Panc1 (cell line): ENCODE measurements around the gene SLC39A10. TPM values are rescaled to one million over a fixed set of nuclear protein-coding genes. Genes with fewer than 3 reads are reported as not detected.

Experiments used
- ATAC-seq: fragments of 200-7000 bp; cut with Tn5 transposase; 2 replicates; pipeline ENCODE4 v1.9.1; 2020; ENCODE audit warnings: mild to moderate bottlenecking, moderate library complexity
- BruUV-seq: library from RNA; stranded (reverse); fragments of 400-500 nt; replicated peaks from 2 replicates; lab custom pipeline; 2021; lab: Mats Ljungman, UMichigan
- CTCF ChIA-PET: fragments of 300-600 bp; sonication (Branson Sonifier 250); formaldehyde crosslinking; loops from one replicate; lab custom pipeline; 2022; ENCODE audit warnings: antibody characterized with exemption; lab: Charles Lee
- POLR2A ChIA-PET: fragments of 300-600 bp; sonication (Branson Sonifier 250); formaldehyde crosslinking; loops from one replicate; lab custom pipeline; 2022; ENCODE audit warnings: antibody characterized with exemption; lab: Charles Lee
- DNase-seq: peaks from one replicate; pipeline ENCODE4 v3.0.0-alpha.2; 2010; ENCODE audit warnings: low read depth, low spot score
- H3K27ac ChIP-seq: 2 replicates; pipeline ENCODE4 v1.5.1; 2011; ENCODE audit warnings: mild to moderate bottlenecking, low read length, inconsistent platforms
- H3K27me3 ChIP-seq: fragments of 200-500 bp; sonication (Bioruptor generic); 2 replicates; pipeline ENCODE4 v1.6.0; 2014; ENCODE audit warnings: low read length, inconsistent platforms; ENCODE audit not compliant: control insufficient read depth, insufficient read depth
- H3K36me3 ChIP-seq: fragments of 200-500 bp; sonication (Bioruptor generic); 2 replicates; pipeline ENCODE4 v1.5.1; 2014; ENCODE audit warnings: inconsistent platforms, mild to moderate bottlenecking, low read length, moderate library complexity; ENCODE audit not compliant: control insufficient read depth, insufficient read depth
- H3K4me1 ChIP-seq: 2 replicates; pipeline ENCODE4 v1.5.1; 2011; ENCODE audit warnings: inconsistent platforms, mild to moderate bottlenecking, low read length, moderate library complexity; ENCODE audit not compliant: control insufficient read depth, insufficient read depth
- H3K4me3 ChIP-seq, 2 experiments: 2 replicates each; pipeline ENCODE4 v1.5.1; 2011 to 2012; ENCODE audit warnings: low read depth in 2 of 2, low read length in 2 of 2, mild to moderate bottlenecking in 2 of 2, inconsistent platforms in 1 of 2, moderate library complexity in 1 of 2
- H3K9me3 ChIP-seq: fragments of 200-500 bp; sonication (Bioruptor generic); 2 replicates; pipeline ENCODE4 v1.5.1; 2014; ENCODE audit warnings: low read depth, mild to moderate bottlenecking, inconsistent platforms, low read length, moderate library complexity; ENCODE audit not compliant: control insufficient read depth, insufficient read depth
- POLR2AphosphoS5 ChIP-seq: IDR thresholded peaks from 2 replicates; pipeline ENCODE4 v1.6.1; 2012; ENCODE audit warnings: mild to moderate bottlenecking, low read depth, low read length, moderate library complexity
- SIN3A ChIP-seq: IDR thresholded peaks from 2 replicates; pipeline ENCODE4 v1.6.1; 2012; ENCODE audit warnings: low read depth, mild to moderate bottlenecking, low read length, moderate library complexity, borderline replicate concordance; ENCODE audit not compliant: insufficient read depth
- TCF7L2 ChIP-seq: IDR thresholded peaks from 2 replicates; pipeline ENCODE4 v1.6.1; 2011; ENCODE audit warnings: mild to moderate bottlenecking, low read depth, low read length, inconsistent platforms
- in situ Hi-C: cut with HindIII; loops from 2 replicates; pipeline ENCODE4 v1.10.0; 2016; ENCODE audit warnings: low sequenced_read_pairs, low pct_unique_long_range_greater_than_20kb
- intact Hi-C: fragments of 100-400 bp; cut with micrococcal nuclease; formaldehyde crosslinking; loops from one replicate; pipeline ENCODE4 v1.10.0; 2022; ENCODE audit not compliant: unreplicated experiment
- total RNA-seq: library from RNA; stranded (reverse); gene quantifications from one replicate; pipeline ENCODE4 v1.2.1, GENCODE V29; 2021; ENCODE audit not compliant: unreplicated experiment
- TF ChIP-seq, protein P1 (sequence below), 2 experiments: IDR thresholded peaks; 2 replicates each; pipeline ENCODE4 v1.6.1; 2011 to 2012; ENCODE audit warnings: low read depth in 2 of 2, control low read depth in 1 of 2, low read length in 1 of 2, mild to moderate bottlenecking in 1 of 2, moderate library complexity in 1 of 2; ENCODE audit not compliant: insufficient read depth in 1 of 2
- TF ChIP-seq, protein P2 (sequence below): fragments of 450-650 bp; IDR thresholded peaks from 2 replicates; pipeline ENCODE4 v1.5.1; 2017; ENCODE audit warnings: mild to moderate bottlenecking

The SLC39A10 gene
- total RNA-seq, 1 experiment from 2014 or later: 45.9 TPM

DNA sequence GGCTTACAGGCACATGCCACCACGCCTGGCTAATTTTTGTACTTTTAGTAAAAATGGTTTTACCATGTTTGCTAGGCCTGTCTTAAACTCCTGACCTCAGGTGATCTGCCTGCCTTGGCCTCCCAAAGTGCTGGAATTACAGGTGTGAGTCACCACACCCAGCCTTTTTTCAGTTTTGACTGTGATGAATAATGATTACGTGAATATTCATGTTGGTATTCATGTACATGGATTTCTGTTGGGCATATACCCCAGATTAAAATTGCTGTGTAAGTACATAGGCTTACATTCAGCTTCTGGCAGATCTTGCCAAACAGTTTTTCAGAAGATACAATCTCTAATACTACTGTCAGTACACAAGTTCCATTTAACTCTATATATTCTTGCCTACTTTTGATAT, 20.9 kb downstream of the SLC39A10 start:
- Histone ChIP-seq H3K9me3 (no peaks in the 10 kb centered on the region), H3K27ac (no peak overlapping the region), H3K36me3 (no peaks in the 10 kb centered on the region), H3K4me3 (no peak overlapping the region), H3K27me3 (no peaks in the 10 kb centered on the region), H3K4me1 (no peaks in the 10 kb centered on the region)
- in situ Hi-C loops: no loop called here
- intact Hi-C loops: no loop called here
- no TSS peak for BruUV-seq
- POLR2A ChIA-PET: no interaction called here
- ATAC-seq (no peak), DNase-seq (no peak)
- CTCF ChIA-PET: no interaction called here
- TF ChIP-seq TCF7L2: no peak
- TF ChIP-seq, protein P1, sequence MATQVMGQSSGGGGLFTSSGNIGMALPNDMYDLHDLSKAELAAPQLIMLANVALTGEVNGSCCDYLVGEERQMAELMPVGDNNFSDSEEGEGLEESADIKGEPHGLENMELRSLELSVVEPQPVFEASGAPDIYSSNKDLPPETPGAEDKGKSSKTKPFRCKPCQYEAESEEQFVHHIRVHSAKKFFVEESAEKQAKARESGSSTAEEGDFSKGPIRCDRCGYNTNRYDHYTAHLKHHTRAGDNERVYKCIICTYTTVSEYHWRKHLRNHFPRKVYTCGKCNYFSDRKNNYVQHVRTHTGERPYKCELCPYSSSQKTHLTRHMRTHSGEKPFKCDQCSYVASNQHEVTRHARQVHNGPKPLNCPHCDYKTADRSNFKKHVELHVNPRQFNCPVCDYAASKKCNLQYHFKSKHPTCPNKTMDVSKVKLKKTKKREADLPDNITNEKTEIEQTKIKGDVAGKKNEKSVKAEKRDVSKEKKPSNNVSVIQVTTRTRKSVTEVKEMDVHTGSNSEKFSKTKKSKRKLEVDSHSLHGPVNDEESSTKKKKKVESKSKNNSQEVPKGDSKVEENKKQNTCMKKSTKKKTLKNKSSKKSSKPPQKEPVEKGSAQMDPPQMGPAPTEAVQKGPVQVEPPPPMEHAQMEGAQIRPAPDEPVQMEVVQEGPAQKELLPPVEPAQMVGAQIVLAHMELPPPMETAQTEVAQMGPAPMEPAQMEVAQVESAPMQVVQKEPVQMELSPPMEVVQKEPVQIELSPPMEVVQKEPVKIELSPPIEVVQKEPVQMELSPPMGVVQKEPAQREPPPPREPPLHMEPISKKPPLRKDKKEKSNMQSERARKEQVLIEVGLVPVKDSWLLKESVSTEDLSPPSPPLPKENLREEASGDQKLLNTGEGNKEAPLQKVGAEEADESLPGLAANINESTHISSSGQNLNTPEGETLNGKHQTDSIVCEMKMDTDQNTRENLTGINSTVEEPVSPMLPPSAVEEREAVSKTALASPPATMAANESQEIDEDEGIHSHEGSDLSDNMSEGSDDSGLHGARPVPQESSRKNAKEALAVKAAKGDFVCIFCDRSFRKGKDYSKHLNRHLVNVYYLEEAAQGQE (IDR thresholded peaks at IDR 0.05; ENCODE audit: insufficient read depth in 1 of 2, low read depth in 2 of 2, low read length in 1 of 2): no peak
- no peak for TF ChIP-seq SIN3A
- no peak for TF ChIP-seq POLR2AphosphoS5
- TF ChIP-seq, protein P2, sequence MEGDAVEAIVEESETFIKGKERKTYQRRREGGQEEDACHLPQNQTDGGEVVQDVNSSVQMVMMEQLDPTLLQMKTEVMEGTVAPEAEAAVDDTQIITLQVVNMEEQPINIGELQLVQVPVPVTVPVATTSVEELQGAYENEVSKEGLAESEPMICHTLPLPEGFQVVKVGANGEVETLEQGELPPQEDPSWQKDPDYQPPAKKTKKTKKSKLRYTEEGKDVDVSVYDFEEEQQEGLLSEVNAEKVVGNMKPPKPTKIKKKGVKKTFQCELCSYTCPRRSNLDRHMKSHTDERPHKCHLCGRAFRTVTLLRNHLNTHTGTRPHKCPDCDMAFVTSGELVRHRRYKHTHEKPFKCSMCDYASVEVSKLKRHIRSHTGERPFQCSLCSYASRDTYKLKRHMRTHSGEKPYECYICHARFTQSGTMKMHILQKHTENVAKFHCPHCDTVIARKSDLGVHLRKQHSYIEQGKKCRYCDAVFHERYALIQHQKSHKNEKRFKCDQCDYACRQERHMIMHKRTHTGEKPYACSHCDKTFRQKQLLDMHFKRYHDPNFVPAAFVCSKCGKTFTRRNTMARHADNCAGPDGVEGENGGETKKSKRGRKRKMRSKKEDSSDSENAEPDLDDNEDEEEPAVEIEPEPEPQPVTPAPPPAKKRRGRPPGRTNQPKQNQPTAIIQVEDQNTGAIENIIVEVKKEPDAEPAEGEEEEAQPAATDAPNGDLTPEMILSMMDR: no peak

GRCh38 chr2:195682077-195682476, 25.1 kb downstream of the SLC39A10 start:
- intact Hi-C loops (no loop called here), in situ Hi-C loops (no loop called here)
- Histone ChIP-seq H3K36me3 (no peaks in the 10 kb centered on the region), H3K4me3 (no peak overlapping the region), H3K27me3 (no peaks in the 10 kb centered on the region), H3K27ac (no peak overlapping the region), H3K4me1 (no peaks in the 10 kb centered on the region), H3K9me3 (no peaks in the 10 kb centered on the region)
- ATAC-seq: no peak
- TF ChIP-seq, protein P1 (IDR thresholded peaks at IDR 0.05; ENCODE audit: insufficient read depth in 1 of 2, low read depth in 2 of 2, low read length in 1 of 2): no peak
- DNase-seq: no peak
- CTCF ChIA-PET: no interaction called here
- POLR2A ChIA-PET: no interaction called here
- BruUV-seq: no TSS peak
